Measurements from ENCODE around the gene NAA11. TPM values are rescaled to one million over a fixed set of nuclear protein-coding genes. Genes with fewer than 3 reads are reported as not detected.

Gene NAA11
- polyA plus RNA-seq, 2 of the 4 experiments (the other 2 are of a cell fraction): not detected

GRCh38 chr4:79287718-79288117 is 38.1 kb downstream of the NAA11 start:
- no peak for ATAC-seq
- H3K4me1 ChIP-seq: no peaks in the 10 kb centered on the region
- no peak overlapping the region for H3K27ac ChIP-seq
- ChIA-PET CTCF (interaction anchor here (0.7 kb wide), 1 partner anchor 27 kb away, joined by 3 read pairs; no protein-coding TSS in a partner anchor), POLR2A (no interaction called here)
- H3K4me2 ChIP-seq: no peak overlapping the region
- TF ChIP-seq ATOH8 (CRISPR knock-in tag; IDR thresholded peaks at IDR 0.05; ENCODE audit: low read depth) (no peak), TFCP2L1 (CRISPR knock-in tag; IDR thresholded peaks at IDR 0.05) (no peak), JUNB (IDR thresholded peaks at IDR 0.05) (no peak), FOXS1 (CRISPR knock-in tag; IDR thresholded peaks at IDR 0.05) (no peak), MAZ (IDR thresholded peaks at IDR 0.05; ENCODE audit: borderline replicate concordance, low read depth, low read length) (no peak), RARB (CRISPR knock-in tag; IDR thresholded peaks at IDR 0.05) (no peak), EHMT2 (IDR thresholded peaks at IDR 0.05; ENCODE audit: low read depth) (no peak), CBX2 (IDR thresholded peaks at IDR 0.05; ENCODE audit: borderline replicate concordance, low read depth) (no peak), NPAS2 (CRISPR knock-in tag; IDR thresholded peaks at IDR 0.05; ENCODE audit: borderline replicate concordance) (no peak), POLR2A (IDR thresholded peaks at IDR 0.05; ENCODE audit: low read length) (no peak), EP300 (IDR thresholded peaks at IDR 0.05) (no peak), BHLHE40 (IDR thresholded peaks at IDR 0.05; ENCODE audit: low read depth, low read length) (no peak), NR3C1 (IDR thresholded peaks at IDR 0.05) (no peak)
- no peak for DNase-seq (ENCODE audit: low read depth in 1 of 2, low spot score in 1 of 2)
- no peak for FAIRE-seq
- no peaks in the 10 kb centered on the region for H3K9me3 ChIP-seq
- H3K4me3 ChIP-seq: no peak overlapping the region

GRCh38 chr4:79287076-79287475 is 38.8 kb downstream of the NAA11 start:
- FAIRE-seq (no peak), DNase-seq (ENCODE audit: low read depth in 1 of 2, low spot score in 1 of 2) (no peak), ATAC-seq (no peak)
- Histone ChIP-seq H3K4me2 (no peak overlapping the region), H3K4me3 (no peak overlapping the region), H3K27ac (no peak overlapping the region), H3K9me3 (no peaks in the 10 kb centered on the region), H3K4me1 (no peaks in the 10 kb centered on the region)
- ChIA-PET POLR2A (no interaction called here), CTCF (interaction anchor here (0.7 kb wide), 1 partner anchor 28 kb away, joined by 3 read pairs; no protein-coding TSS in a partner anchor)
- TF ChIP-seq HOXB5 (CRISPR knock-in tag; IDR thresholded peaks at IDR 0.05): no peak
- WGBS (ENCODE audit: missing lambda C conversion rate): 6% methylated on average over 2 of the region's 2 CpGs

GRCh38 chr4:79281566-79282359 is 44.1 kb downstream of the NAA11 start:
- no peak overlapping the region for H3K4me2 ChIP-seq
- DNase-seq (ENCODE audit: low read depth in 1 of 2, low spot score in 1 of 2) (no peak), ATAC-seq (no peak), FAIRE-seq (no peak)
- no peaks in the 10 kb centered on the region for H3K9me3 ChIP-seq
- no peaks in the 10 kb centered on the region for H3K4me1 ChIP-seq
- CTCF ChIA-PET: no interaction called here
- POLR2A ChIA-PET: no interaction called here
- no peak overlapping the region for H3K27ac ChIP-seq
- no peak overlapping the region for H3K4me3 ChIP-seq
- WGBS (ENCODE audit: missing lambda C conversion rate): 0% methylated on average over 1 of the region's 1 CpG
- TF ChIP-seq HEYL (CRISPR knock-in tag; IDR thresholded peaks at IDR 0.05) (no peak), RCOR1 (IDR thresholded peaks at IDR 0.05; ENCODE audit: low read depth, low read length) (no peak), POLR2A (IDR thresholded peaks at IDR 0.05; ENCODE audit: low read length) (no peak), CTCF (IDR thresholded peaks at IDR 0.05) (no peak), ELK1 (IDR thresholded peaks at IDR 0.05; ENCODE audit: low read depth, low read length) (no peak), E2F6 (IDR thresholded peaks at IDR 0.05; ENCODE audit: borderline replicate concordance, low read depth) (no peak), NPAS2 (CRISPR knock-in tag; IDR thresholded peaks at IDR 0.05; ENCODE audit: borderline replicate concordance) (no peak), BCL3 (IDR thresholded peaks at IDR 0.05) (no peak), ZSCAN20 (CRISPR knock-in tag; IDR thresholded peaks at IDR 0.05) (no peak), CHD4 (IDR thresholded peaks at IDR 0.05; ENCODE audit: borderline replicate concordance) (no peak), RNF2 (IDR thresholded peaks at IDR 0.05; ENCODE audit: borderline replicate concordance, low read depth) (no peak), MAFK (IDR thresholded peaks at IDR 0.05; ENCODE audit: partially characterized antibody) (no peak), NFE2L2 (conservative IDR thresholded peaks at IDR 0.05; ENCODE audit: low read length) (no peak), CEBPB (IDR thresholded peaks at IDR 0.05) (no peak), EP300 (IDR thresholded peaks at IDR 0.05) (no peak), ATOH8 (CRISPR knock-in tag; IDR thresholded peaks at IDR 0.05; ENCODE audit: low read depth) (no peak)
